CD4-positive, alpha-beta T cell treated with Interleukin-17A for 4 hours (primary cell): Measurements from ENCODE around the gene SPRN.
"Not testable (repeated sequence)": the region's sequence is repeated elsewhere in the genome, so short reads cannot be mapped to it uniquely, and the experiment has no call there.

ENCODE experiments used
- DNase-seq: peaks from one replicate; pipeline ENCODE4 v3.0.0-alpha.2; 2020; ENCODE audit warnings: mixed read lengths

The SPRN gene

GRCh38 chr10:133456041-133456951, 31.9 kb upstream of the SPRN start:
- no peak for DNase-seq

DNA sequence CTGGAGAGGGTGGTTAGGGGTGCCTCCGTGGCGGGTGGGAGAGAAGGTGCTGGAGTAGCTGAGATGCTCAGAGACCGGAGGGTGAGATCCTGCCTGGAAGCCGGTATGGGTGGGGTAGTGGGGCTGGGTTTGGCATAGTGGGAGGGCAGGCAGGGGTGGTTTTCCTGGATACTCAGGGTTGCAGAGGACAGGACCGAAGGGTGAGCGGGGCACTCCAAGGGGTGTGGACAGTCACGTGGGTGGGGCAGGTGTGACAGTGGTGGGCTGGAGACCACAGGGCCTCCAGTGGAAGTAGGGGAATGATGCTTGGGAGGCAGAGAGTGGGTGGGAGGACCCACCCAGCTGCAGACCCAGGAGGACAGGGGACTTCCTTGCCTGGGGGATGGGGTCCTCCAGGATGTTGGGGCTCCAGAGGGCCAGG, 31.2 kb upstream of the SPRN start:
- DNase-seq = no peak

DNA sequence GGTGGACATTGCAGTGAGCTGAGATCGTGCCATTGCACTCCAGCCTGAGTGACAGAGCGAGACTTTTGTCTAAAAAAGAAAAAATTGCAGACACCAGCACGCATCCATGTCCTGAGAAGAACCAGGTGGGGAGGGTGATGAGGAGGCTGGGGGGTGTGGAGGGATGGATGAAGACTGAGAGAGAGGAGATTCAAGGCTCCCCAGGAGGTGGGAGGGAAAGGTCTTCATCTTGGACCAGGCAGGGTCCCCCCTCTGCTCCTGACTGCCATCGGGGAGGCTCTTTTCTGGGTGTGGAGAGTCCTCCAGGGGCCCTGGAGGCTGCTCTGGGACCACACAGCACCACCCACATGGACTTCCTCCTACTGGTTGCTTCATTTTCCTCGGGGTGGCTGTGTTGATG, 30.8 kb upstream of the SPRN start:
- DNase-seq = no peak

DNA sequence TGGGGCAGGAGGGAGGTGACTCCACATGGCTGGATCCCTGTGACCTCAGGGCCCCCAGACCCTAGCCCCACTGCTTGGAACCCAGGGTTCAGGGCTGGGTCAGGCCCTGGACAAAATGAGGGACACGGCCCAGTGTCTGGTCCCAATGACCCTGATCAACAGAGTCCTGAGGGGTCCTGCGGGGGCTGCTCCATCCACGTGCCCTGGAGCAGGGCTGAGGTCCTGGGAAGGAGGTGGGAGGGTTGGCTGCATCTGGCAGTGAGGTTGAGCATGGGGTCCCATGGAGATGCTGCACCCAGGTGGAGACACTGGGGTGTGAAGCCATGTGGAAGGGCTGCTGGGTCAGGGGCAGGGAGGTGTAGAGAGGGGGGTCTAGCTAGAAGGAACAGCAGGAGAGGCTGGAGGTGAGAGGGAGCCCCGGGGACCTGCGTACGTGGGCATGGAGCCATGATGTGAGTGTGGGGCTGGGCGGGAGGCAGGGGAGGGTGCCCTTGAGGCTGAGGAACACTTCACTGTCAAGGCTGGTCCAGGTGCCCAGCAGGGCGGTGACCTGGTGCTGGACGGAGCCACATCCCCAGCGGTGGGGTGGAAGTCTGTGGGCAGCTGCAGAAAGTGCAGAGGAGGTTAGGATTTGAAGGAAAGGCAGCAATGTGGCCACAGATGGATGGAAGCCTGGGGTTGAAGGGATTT, 29.9 kb upstream of the SPRN start:
- DNase-seq = no peak

- DNase-seq = no peak
These were observed 29.2 kb upstream of the SPRN start, which contains the start of gene SCART1 for GRCh38 chr10:133453516-133454203. Gene SCART1, plus strand, starts transcription at chr10:133453945. Its CDS starts 53 bp downstream, at chr10:133453998.

DNA sequence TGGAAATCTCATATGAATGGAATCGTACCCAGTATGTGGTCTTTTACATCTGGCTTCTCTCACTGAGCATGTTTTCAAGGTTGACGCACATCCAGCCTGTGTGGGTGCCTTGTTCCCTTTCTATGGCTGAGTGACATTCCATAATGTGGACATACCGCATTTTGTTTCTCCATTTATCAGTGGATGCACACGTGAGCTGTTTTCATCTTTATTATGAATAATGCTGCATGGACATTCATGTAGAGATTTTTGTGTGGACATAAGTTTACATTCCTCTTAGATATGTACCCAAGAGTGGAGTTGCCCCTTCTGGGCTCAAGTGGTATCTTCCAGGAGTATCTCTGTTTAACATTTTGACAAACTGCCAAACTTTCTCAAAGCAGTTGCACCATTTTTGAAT, 28.0 kb upstream of the SPRN start:
- DNase-seq = no peak

GRCh38 chr10:133451346-133451745, 26.9 kb upstream of the SPRN start:
- no peak for DNase-seq

DNA sequence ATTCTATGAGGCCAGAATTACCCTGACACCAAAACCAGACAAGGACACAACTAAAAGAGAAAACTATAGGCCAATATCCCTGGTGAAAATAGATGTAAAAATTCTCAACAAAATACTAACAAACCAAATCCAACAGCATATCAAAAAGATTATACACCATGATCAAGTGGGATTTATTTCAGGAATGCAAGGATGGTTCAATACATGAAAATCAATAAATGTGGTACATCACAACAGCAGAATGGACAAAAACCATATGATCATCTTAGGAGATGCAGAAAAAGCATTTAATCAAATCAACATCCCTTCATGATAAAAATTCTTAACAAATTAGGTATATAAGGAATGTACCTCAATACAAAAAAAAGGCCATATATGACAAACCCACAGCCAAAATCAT, 23.7 kb upstream of the SPRN start:
- no peak for DNase-seq

DNA sequence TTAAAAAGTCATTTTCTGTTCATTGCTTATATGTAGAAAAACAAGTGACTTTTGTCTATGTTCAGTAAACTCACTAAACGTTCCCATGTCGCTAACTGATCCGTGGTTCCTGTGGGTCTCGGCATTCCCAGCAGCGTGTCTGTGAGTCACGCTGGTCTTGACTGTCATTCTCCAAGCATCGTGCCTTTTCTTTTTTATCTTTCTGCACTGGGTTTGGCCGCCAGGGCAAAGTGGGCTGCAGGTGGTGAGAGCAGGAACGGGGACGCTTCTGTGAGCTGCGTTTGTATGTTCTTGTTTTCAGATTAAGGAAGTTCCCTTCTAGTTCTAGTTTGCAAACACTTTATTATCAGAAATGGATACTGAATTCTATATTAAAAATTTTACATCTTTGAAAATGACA, 22.6 kb upstream of the SPRN start:
- DNase-seq = no peak

DNA sequence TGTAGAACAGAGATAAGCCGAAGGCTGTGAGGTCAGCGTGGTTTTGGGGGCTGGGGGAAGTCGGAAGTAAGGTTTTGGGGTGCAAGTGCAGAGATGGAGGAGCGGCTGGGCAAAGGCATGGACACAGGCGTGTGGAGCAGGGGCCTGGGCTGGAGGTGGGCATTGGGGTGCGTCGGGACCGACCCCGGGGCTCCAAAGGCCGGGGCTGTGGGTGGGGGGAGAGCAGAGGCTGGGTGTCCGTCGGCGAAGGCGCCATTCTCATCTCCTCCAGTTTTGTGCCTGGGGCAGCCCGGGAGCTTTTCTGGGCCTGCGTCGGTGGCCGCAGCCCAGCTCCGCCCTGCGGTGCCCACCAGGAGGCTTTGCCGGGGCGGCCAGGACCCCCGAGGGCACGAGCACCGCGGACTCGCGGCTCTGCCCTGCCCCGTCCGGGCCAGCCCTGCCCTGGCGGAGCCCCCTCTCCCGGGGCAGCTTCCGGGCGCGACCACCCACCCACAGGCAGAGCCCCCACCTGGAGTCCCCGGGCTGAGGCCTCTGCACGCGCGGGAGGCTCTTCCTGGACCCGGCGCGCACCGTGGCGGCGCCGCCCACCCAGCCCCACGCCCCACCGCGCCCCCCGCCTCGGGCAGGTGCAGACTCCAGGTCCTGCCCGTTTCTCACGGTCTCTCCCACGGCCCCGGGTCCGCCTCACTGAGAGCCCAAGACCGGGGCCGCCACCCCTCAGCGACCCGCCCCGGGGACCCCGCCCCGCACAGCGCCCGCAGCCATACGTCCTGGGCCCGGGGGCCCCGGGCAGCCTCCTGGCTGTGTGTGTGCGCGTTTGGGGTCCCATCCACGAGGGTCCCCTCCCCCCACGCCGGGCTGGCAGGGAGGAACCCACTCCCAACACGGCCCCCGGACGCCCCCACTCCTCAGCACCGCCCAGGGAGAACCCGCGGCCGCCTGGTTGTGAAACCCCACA, 21.6 kb upstream of the SPRN start:
- DNase-seq = no peak

- DNase-seq = no peak
These were observed 20.9 kb upstream of the SPRN start for GRCh38 chr10:133445268-133445732.

- DNase-seq = no peak
These were observed 20.2 kb upstream of the SPRN start for GRCh38 chr10:133444342-133445267.

- DNase-seq = no peak
These were observed 18.8 kb upstream of the SPRN start for GRCh38 chr10:133442967-133443924.

DNA sequence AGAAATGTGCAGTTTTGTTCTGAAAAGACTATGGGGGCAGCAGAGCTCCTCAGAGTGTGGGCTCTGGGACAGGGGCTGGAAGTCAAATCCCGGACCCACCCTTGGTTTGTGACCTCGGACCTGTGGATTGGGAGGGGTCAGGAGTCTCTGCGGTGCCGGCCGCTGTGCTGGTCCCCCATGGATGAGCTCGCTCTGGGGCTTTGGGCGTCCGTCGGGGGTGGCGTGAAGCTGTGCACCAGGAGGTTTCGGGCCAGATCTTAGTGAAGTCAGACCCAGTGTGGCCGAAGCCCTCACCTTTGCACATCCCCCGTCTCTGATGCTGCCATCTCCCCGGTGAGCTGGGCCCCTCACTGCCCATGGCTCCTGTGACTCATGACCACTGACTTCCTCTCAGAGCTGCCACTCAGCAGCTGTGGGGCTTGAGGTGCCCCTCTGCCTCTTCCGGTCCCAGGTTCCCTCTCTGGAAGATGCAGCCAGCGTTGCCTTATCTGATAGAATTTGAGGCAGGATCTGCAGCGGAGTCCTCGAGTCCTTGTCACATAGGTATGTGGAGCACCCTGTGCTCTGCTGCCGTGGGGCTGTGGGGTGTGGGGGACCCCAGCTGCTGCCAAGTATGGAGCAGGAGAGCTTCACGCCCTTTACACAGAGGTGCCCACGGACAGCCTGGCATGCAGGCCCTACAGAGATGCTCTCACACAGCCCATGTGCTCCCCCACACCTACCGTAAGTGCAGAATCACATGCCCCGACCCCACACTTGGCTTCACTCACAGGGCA, 18.0 kb upstream of the SPRN start:
- peak; percentile 36 for DNase-seq

DNA sequence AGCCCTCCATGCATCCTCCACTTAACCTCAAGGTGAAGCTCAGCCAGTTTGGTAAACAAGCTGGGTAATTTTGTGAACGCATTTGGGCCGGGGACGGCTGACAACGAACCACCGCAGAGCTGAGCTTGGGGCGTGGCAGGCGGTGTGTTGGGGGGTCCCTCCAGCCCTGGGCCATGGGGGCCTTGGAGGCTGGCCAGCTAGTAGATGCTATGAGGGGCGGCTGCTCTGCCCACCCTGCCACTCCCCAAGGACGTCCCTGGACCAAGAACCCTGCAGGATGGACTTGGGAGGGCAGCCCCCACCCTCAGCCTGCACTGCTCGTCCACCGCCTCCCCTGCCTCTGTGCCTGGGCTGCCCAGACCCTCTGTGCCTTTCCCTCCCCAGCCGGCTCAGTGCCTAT, 17.4 kb upstream of the SPRN start:
- no peak for DNase-seq

DNA sequence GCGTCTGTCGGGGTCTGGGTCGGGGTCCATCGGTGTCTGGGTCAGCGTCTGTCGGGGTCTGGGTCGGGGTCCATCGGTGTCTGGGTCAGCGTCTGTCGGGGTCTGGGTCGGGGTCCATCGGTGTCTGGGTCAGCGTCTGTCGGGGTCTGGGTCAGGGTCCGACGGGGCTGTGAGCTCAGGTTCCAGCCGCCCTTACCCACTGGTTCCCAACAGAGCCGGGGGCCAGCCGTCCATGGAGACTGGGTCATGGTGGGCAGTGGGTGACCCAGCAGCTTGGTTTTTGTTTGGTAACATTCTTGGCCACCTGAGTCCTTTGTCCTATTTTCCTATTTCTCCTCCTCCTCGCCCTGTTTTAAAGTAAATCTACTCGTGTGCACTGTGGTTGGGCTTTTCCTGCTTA, 16.9 kb upstream of the SPRN start:
- DNase-seq = not testable (repeated sequence)

DNA sequence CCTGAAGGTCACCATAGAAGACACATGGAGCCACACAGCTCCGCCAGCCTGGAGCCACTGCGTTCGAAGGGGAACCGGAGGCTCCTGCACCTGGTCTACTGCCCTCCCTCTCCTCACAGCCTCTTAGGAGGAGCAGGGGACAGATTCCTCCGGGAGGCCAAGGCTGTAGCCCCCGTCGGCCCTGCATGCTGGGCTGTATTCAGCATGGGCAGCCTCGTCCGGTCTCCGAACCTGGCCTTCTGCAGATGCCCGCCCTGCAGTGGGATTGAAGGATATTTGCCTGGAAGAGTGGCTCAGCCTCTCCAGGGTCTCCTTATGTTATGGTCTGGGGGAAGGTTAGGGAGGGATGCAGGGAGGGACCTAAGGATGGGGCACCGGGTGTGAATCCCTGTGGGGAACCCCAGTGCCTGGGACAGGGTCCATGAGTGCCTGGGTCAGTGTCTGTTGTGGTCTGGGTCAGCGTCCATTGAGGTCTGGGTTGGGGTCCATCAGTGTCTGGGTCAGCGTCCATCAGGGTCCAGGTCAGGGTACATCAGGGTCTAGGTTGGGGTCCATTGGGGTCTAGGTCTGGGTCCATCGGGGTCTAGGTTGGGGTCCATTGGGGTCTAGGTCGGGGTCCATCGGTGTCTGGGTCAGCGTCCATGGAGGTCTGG, 16.3 kb upstream of the SPRN start:
- DNase-seq = no peak
